H1 (cell line): ENCODE measurements around the gene YEATS2. TPM values are rescaled to one million over a fixed set of nuclear protein-coding genes. Genes with fewer than 3 reads are reported as not detected.

ENCODE experiments used
- NRF1 ChIP-seq: IDR thresholded peaks from 2 replicates; pipeline ENCODE4 v1.6.1; 2011; ENCODE audit warnings: mild to moderate bottlenecking, low read depth, low read length, improper control_type of control experiment
- TEAD4 ChIP-seq: IDR thresholded peaks from 2 replicates; pipeline ENCODE4 v1.6.1; 2012; ENCODE audit warnings: low read depth, low read length, inconsistent platforms, mixed read lengths
- YY1 ChIP-seq: IDR thresholded peaks from 2 replicates; pipeline ENCODE4 v1.6.1; 2011; ENCODE audit warnings: low read depth, mild to moderate bottlenecking, low read length
- polyA plus RNA-seq, 7 experiments: library from polyadenylated mRNA; depleted of rRNA in 3 of 7; stranded (reverse) in 5 of 7; unstranded in 2 of 7; fragments of >200 nt in 5 of 7; fragments of 200-250 nt in 2 of 7; gene quantifications; 1 replicate in 5 of 7; 2 replicates in 1 of 7; 4 replicates in 1 of 7; pipeline versions ENCODE4 v1.2.1 to v1.2.3, GENCODE V29; 2011 to 2013; ENCODE audit warnings: missing spikeins in 2 of 7, mixed read lengths in 2 of 7
- total RNA-seq: library from RNA; stranded (reverse); fragmentation: NEBNext Ultra II Directional; extraction: Animal tissue kit (Norgen Biotek cat#: 25700); gene quantifications from 2 replicates; pipeline ENCODE4 v1.2.1, GENCODE V29; 2021
- TF ChIP-seq, protein P1 (sequence below): IDR thresholded peaks from 2 replicates; pipeline ENCODE4 v1.6.1; 2011; ENCODE audit warnings: low read depth, mild to moderate bottlenecking, low read length; ENCODE audit not compliant: insufficient read depth
- TF ChIP-seq, protein P2 (sequence below), 3 experiments: IDR thresholded peaks; 1 replicate in 2 of 3; 2 replicates in 1 of 3; pipeline versions ENCODE4 v1.5.1 to v1.6.1; 2011; ENCODE audit warnings: low read length in 3 of 3, mild to moderate bottlenecking in 3 of 3, inconsistent platforms in 2 of 3, low read depth in 1 of 3, moderate library complexity in 1 of 3; ENCODE audit not compliant: insufficient read depth in 1 of 3; ENCODE audit errors: control extremely low read depth in 1 of 3

The YEATS2 gene
- total and polyA plus RNA-seq, 2 of the 8 experiments (the other 6 are each of a cell fraction or from before 2014, with no cell fraction given), result 35.3 to 53.7 TPM

DNA sequence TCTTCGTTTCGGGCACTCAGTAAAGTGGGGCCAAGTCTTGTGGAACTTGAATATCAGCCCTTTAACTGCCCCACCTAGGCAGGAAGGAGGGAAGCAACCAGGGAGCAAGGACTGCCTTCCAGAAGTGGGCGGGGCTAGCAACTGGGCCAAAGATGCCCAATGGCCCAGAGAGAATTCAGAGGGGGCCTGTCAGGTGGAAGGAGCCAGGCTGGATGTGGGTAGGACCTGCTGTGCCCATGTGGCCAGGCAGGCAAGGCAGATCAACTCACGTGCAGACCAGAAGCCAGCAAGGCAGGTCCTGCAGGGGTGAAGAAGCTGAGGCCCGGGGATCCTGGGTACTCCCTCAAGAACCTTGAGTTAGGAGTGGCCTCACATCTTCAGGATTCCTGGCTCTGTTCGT lies 122.2 kb downstream of the YEATS2 start (continued):
- TF ChIP-seq NRF1, result no peak
- no peak for TF ChIP-seq YY1
- TF ChIP-seq, protein P1, sequence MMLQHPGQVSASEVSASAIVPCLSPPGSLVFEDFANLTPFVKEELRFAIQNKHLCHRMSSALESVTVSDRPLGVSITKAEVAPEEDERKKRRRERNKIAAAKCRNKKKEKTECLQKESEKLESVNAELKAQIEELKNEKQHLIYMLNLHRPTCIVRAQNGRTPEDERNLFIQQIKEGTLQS, result no peak
- no peak for TF ChIP-seq TEAD4
- TF ChIP-seq, protein P2, sequence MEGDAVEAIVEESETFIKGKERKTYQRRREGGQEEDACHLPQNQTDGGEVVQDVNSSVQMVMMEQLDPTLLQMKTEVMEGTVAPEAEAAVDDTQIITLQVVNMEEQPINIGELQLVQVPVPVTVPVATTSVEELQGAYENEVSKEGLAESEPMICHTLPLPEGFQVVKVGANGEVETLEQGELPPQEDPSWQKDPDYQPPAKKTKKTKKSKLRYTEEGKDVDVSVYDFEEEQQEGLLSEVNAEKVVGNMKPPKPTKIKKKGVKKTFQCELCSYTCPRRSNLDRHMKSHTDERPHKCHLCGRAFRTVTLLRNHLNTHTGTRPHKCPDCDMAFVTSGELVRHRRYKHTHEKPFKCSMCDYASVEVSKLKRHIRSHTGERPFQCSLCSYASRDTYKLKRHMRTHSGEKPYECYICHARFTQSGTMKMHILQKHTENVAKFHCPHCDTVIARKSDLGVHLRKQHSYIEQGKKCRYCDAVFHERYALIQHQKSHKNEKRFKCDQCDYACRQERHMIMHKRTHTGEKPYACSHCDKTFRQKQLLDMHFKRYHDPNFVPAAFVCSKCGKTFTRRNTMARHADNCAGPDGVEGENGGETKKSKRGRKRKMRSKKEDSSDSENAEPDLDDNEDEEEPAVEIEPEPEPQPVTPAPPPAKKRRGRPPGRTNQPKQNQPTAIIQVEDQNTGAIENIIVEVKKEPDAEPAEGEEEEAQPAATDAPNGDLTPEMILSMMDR (IDR thresholded peaks at IDR 0.05; ENCODE audit: control extremely low read depth in 1 of 3, insufficient read depth in 1 of 3, low read depth in 1 of 3, low read length in 3 of 3), result no peak
